Stimulated activated CD4-positive, alpha-beta T cell treated with anti-CD3 and anti-CD28 coated beads, TNF-alpha, amount 100 ng/mL, for 24 hours (primary cell): ENCODE results near the gene CNIH1.
"Not testable (repeated sequence)": the region's sequence is repeated elsewhere in the genome, so short reads cannot be mapped to it uniquely, and the experiment has no call there.

Experiments used
- DNase-seq, 3 experiments: peaks; one replicate each; pipeline ENCODE4 v3.0.0-alpha.2; 2020; ENCODE audit warnings: low read depth in 3 of 3

CNIH1 gene

GRCh38 chr14:54428527-54428926 lies 12.6 kb downstream of the CNIH1 start:
- DNase-seq: no peak

GRCh38 chr14:54427871-54428270 lies 13.3 kb downstream of the CNIH1 start:
- DNase-seq: no peak

- DNase-seq: no peak
Measured at GRCh38 chr14:54425537-54426274, 15.5 kb downstream of the CNIH1 start.

GRCh38 chr14:54425068-54425467 lies 16.1 kb downstream of the CNIH1 start:
- DNase-seq: no peak

GRCh38 chr14:54424479-54424901 lies 16.7 kb downstream of the CNIH1 start:
- DNase-seq: no peak

GRCh38 chr14:54423991-54424390 lies 17.2 kb downstream of the CNIH1 start:
- DNase-seq: no peak

GRCh38 chr14:54420478-54421142 lies 20.6 kb downstream of the CNIH1 start:
- DNase-seq: peak in 1 of 3 experiments; percentile 5

- DNase-seq: no peak
Measured at GRCh38 chr14:54411371-54411770, 29.8 kb downstream of the CNIH1 start.

- DNase-seq: no peak
Measured at GRCh38 chr14:54410215-54410614, 31.0 kb downstream of the CNIH1 start.

- not testable (repeated sequence) for DNase-seq
Measured at GRCh38 chr14:54403401-54404005, 37.7 kb downstream of the CNIH1 start.

- no peak for DNase-seq
Measured at GRCh38 chr14:54399560-54399959, 41.6 kb downstream of the CNIH1 start.

GRCh38 chr14:54396493-54397335 lies 44.5 kb downstream of the CNIH1 start, which contains the start of gene CDKN3:
TSS of gene CDKN3 (plus strand) at chr14:54397007. CDS start at chr14:54397069, 62 bp downstream.
- peak; percentile 93 to 97 (median 94) for DNase-seq

- DNase-seq: no peak
Measured at GRCh38 chr14:54396183-54396492, 45.0 kb downstream of the CNIH1 start.

- DNase-seq: no peak
Measured at GRCh38 chr14:54395716-54396115, 45.5 kb downstream of the CNIH1 start.

GRCh38 chr14:54395284-54395683 lies 45.9 kb downstream of the CNIH1 start:
- no peak for DNase-seq

GRCh38 chr14:54394596-54394995 lies 46.6 kb downstream of the CNIH1 start:
- no peak for DNase-seq

GRCh38 chr14:54392986-54393884 lies 47.9 kb downstream of the CNIH1 start:
- not testable (repeated sequence) for DNase-seq

GRCh38 chr14:54392131-54392859 lies 48.9 kb downstream of the CNIH1 start:
- DNase-seq: no peak

GRCh38 chr14:54387328-54387727 lies 53.8 kb downstream of the CNIH1 start:
- DNase-seq: no peak

- DNase-seq: no peak
Measured at GRCh38 chr14:54385556-54385955, 55.6 kb downstream of the CNIH1 start.
